CD14-positive monocyte (primary cell): ENCODE data around the gene CASD1. TPM values are rescaled to one million over a fixed set of nuclear protein-coding genes. Genes with fewer than 3 reads are reported as not detected.

Source experiments
- DNase-seq, 3 donors: peaks; one replicate each; pipeline ENCODE4 v3.0.0-alpha.2; 2011 to 2022
- H2AFZ ChIP-seq: 2 replicates; pipeline ENCODE4 v1.6.0; 2012; ENCODE audit warnings: mild to moderate bottlenecking, low read depth, low read length, inconsistent platforms; ENCODE audit not compliant: insufficient read depth, poor library complexity, severe bottlenecking
- H3K27ac ChIP-seq, 2 donors: 1 replicate in 1 of 2; 2 replicates in 1 of 2; pipeline ENCODE4 v1.5.1; 2012 to 2013; ENCODE audit warnings: low read length in 2 of 2, control low read depth in 1 of 2, inconsistent platforms in 1 of 2, low read depth in 1 of 2, mild to moderate bottlenecking in 1 of 2
- H3K27me3 ChIP-seq, 2 donors: one replicate each; pipeline versions ENCODE4 v1.6.0 to v1.6.1; 2011 to 2013; ENCODE audit warnings: low read length in 2 of 2; ENCODE audit not compliant: control insufficient read depth in 2 of 2, insufficient read depth in 2 of 2
- H3K36me3 ChIP-seq, 2 donors: replicated peaks in 1 of 2; 1 replicate in 1 of 2; 2 replicates in 1 of 2; pipeline versions ENCODE4 v1.5.1 to v1.6.1; 2012 to 2013; ENCODE audit warnings: low read length in 2 of 2, control low read depth in 1 of 2, inconsistent platforms in 1 of 2, mild to moderate bottlenecking in 1 of 2; ENCODE audit not compliant: insufficient read depth in 2 of 2, control insufficient read depth in 1 of 2
- H3K4me1 ChIP-seq, 2 donors: 1 replicate in 1 of 2; 2 replicates in 1 of 2; pipeline versions ENCODE4 v1.5.1 to v1.6.1; 2012 to 2013; ENCODE audit warnings: low read length in 2 of 2, control low read depth in 1 of 2, inconsistent platforms in 1 of 2, mild to moderate bottlenecking in 1 of 2, moderate library complexity in 1 of 2; ENCODE audit not compliant: insufficient read depth in 2 of 2, control insufficient read depth in 1 of 2
- H3K4me2 ChIP-seq: replicated peaks from 2 replicates; pipeline ENCODE3; 2012; ENCODE audit warnings: low read length, moderate library complexity, mild to moderate bottlenecking; ENCODE audit not compliant: poor library complexity, severe bottlenecking; ENCODE audit errors: extremely low read depth
- H3K4me3 ChIP-seq, 3 experiments: fragments of 200-600 bp in 1 of 3; sonication (generic) in 1 of 3; replicated peaks in 1 of 3; 1 replicate in 2 of 3; 2 replicates in 1 of 3; pipeline ENCODE4 v1.5.1; 2011 to 2013; ENCODE audit warnings: low read length in 3 of 3, mild to moderate bottlenecking in 3 of 3, control low read depth in 2 of 3, low read depth in 2 of 3, inconsistent platforms in 1 of 3, moderate library complexity in 1 of 3
- H3K79me2 ChIP-seq: 2 replicates; pipeline ENCODE4 v1.6.0; 2012; ENCODE audit warnings: mild to moderate bottlenecking, control low read depth, inconsistent platforms, low read length, moderate library complexity; ENCODE audit not compliant: insufficient read depth
- H3K9ac ChIP-seq: 2 replicates; pipeline ENCODE4 v1.6.0; 2017; ENCODE audit warnings: low read length, mild to moderate bottlenecking; ENCODE audit not compliant: insufficient read depth, poor library complexity, severe bottlenecking
- H3K9me3 ChIP-seq, 2 donors: replicated peaks in 1 of 2; 1 replicate in 1 of 2; 2 replicates in 1 of 2; pipeline versions ENCODE4 v1.5.1 to v1.6.1; 2012 to 2013; ENCODE audit warnings: low read length in 2 of 2, control low read depth in 1 of 2; ENCODE audit not compliant: control insufficient read depth in 1 of 2, insufficient read depth in 1 of 2
- H4K20me1 ChIP-seq: 2 replicates; pipeline ENCODE4 v1.6.0; 2012; ENCODE audit warnings: mild to moderate bottlenecking, low read length, control low read depth, moderate library complexity; ENCODE audit not compliant: insufficient read depth
- H3K27ac Mint-ChIP-seq, 7 donors: one replicate each; pipeline ENCODE4 v1.8.0; 2020; ENCODE audit warnings: mild to moderate bottlenecking in 7 of 7, mixed read lengths in 7 of 7, moderate library complexity in 6 of 7, inconsistent platforms in 2 of 7
- H3K27me3 Mint-ChIP-seq, 3 donors: one replicate each; pipeline ENCODE4 v1.8.0; 2021 to 2022; ENCODE audit warnings: low read depth in 3 of 3, mild to moderate bottlenecking in 3 of 3, mixed read lengths in 3 of 3, moderate library complexity in 3 of 3, inconsistent platforms in 1 of 3
- H3K36me3 Mint-ChIP-seq, 2 donors: one replicate each; pipeline ENCODE4 v1.8.0; 2020; ENCODE audit warnings: mixed read lengths in 2 of 2, inconsistent platforms in 1 of 2, mild to moderate bottlenecking in 1 of 2
- H3K4me1 Mint-ChIP-seq: one replicate; pipeline ENCODE4 v1.8.0; 2020; ENCODE audit warnings: mild to moderate bottlenecking, mixed read lengths
- H3K4me3 Mint-ChIP-seq, 2 donors: one replicate each; pipeline ENCODE4 v1.8.0; 2020; ENCODE audit warnings: mild to moderate bottlenecking in 2 of 2, mixed read lengths in 2 of 2, moderate library complexity in 1 of 2
- H3K9me3 Mint-ChIP-seq, 7 donors: one replicate each; pipeline ENCODE4 v1.8.0; 2020 to 2022; ENCODE audit warnings: mixed read lengths in 7 of 7, mild to moderate bottlenecking in 6 of 7, moderate library complexity in 6 of 7, inconsistent platforms in 2 of 7
- WGBS: methylation state at CpG from one replicate; pipeline ENCODE4 v1.1.5; 2013; ENCODE audit warnings: missing lambda C conversion rate; ENCODE audit not compliant: insufficient coverage; 5-methylcytosine and 5-hydroxymethylcytosine counted together
- intact Hi-C, 2 donors: fragments of 100-400 bp; cut with micrococcal nuclease; formaldehyde crosslinking; loops; one replicate each; pipeline versions ENCODE4 v1.15.0 to v1.15.1; 2023
- polyA plus RNA-seq, 3 donors: library from polyadenylated mRNA; depleted of rRNA in 1 of 3; unstranded in 2 of 3; stranded (reverse) in 1 of 3; fragments of 300-500 nt in 2 of 3; fragments of >200 nt in 1 of 3; fragmentation: Illumina TruSeq in 2 of 3; gene quantifications; 1 replicate in 2 of 3; 2 replicates in 1 of 3; pipeline ENCODE4 v1.2.3, GENCODE V29; 2012 to 2021
- TF ChIP-seq, protein P1 (sequence below): fragments of 200-600 bp; IDR thresholded peaks from one replicate; pipeline ENCODE4 v1.8.0; 2022; ENCODE audit warnings: antibody characterized with exemption, mild to moderate bottlenecking

Gene CASD1
- polyA plus RNA-seq, 3 donors: 2.0 to 4.4 (median 3.6) TPM

GRCh38 chr7:94514140-94514889, 4.7 kb downstream of the CASD1 start:
- no peak for DNase-seq
- WGBS: no CpG with 5 or more reads among the region's 4 CpGs
- Histone ChIP-seq H3K4me1 (peaks cover 10 to 14% of the 10 kb centered on the region in 2 donors), H3K36me3 (no peaks in the 10 kb centered on the region), H3K9ac (no peak overlapping the region), H3K4me2 (no peak overlapping the region), H3K79me2 (peaks cover 51% of the 10 kb centered on the region), H3K27ac (no peak overlapping the region), H3K9me3 (no peaks in the 10 kb centered on the region), H4K20me1 (no peaks in the 10 kb centered on the region), H3K27me3 (no peaks in the 10 kb centered on the region), H2AFZ (no peak overlapping the region), H3K4me3 (no peak overlapping the region)
- no peaks in the 10 kb centered on the region for H3K9me3 Mint-ChIP-seq
- peaks cover 13% of the 10 kb centered on the region for H3K4me1 Mint-ChIP-seq
- H3K27ac Mint-ChIP-seq: no peak overlapping the region
- TF ChIP-seq, protein P1, sequence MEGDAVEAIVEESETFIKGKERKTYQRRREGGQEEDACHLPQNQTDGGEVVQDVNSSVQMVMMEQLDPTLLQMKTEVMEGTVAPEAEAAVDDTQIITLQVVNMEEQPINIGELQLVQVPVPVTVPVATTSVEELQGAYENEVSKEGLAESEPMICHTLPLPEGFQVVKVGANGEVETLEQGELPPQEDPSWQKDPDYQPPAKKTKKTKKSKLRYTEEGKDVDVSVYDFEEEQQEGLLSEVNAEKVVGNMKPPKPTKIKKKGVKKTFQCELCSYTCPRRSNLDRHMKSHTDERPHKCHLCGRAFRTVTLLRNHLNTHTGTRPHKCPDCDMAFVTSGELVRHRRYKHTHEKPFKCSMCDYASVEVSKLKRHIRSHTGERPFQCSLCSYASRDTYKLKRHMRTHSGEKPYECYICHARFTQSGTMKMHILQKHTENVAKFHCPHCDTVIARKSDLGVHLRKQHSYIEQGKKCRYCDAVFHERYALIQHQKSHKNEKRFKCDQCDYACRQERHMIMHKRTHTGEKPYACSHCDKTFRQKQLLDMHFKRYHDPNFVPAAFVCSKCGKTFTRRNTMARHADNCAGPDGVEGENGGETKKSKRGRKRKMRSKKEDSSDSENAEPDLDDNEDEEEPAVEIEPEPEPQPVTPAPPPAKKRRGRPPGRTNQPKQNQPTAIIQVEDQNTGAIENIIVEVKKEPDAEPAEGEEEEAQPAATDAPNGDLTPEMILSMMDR: no peak
- no peak overlapping the region for H3K4me3 Mint-ChIP-seq
- peaks cover 6 to 7% of the 10 kb centered on the region in 2 donors for H3K36me3 Mint-ChIP-seq
- H3K27me3 Mint-ChIP-seq: peaks cover 0 to 2% (median 0%) of the 10 kb centered on the region in 3 donors
- intact Hi-C loops: no loop called here

- H3K79me2 ChIP-seq: peaks cover 51% of the 10 kb centered on the region
- peaks cover 0 to 2% (median 0%) of the 10 kb centered on the region in 3 donors for H3K27me3 Mint-ChIP-seq
- H3K9ac ChIP-seq: no peak overlapping the region
- TF ChIP-seq, protein P1: no peak
- peaks cover 6 to 7% of the 10 kb centered on the region in 2 donors for H3K36me3 Mint-ChIP-seq
- H4K20me1 ChIP-seq: no peaks in the 10 kb centered on the region
- peaks cover 12% of the 10 kb centered on the region for H3K4me1 Mint-ChIP-seq
- intact Hi-C loops: no loop called here
- H3K27me3 ChIP-seq: no peaks in the 10 kb centered on the region
- no peak overlapping the region for H3K4me2 ChIP-seq
- no peak for DNase-seq
- H3K4me3 ChIP-seq: no peak overlapping the region
- H3K4me1 ChIP-seq: peaks cover 9 to 11% of the 10 kb centered on the region in 2 donors
- H3K9me3 ChIP-seq: no peaks in the 10 kb centered on the region
- H3K36me3 ChIP-seq: peaks cover 0 to 2% of the 10 kb centered on the region in 2 donors
- H3K9me3 Mint-ChIP-seq: no peaks in the 10 kb centered on the region
- no peak overlapping the region for H3K4me3 Mint-ChIP-seq
- no peak overlapping the region for H3K27ac Mint-ChIP-seq
- H2AFZ ChIP-seq: no peak overlapping the region
- no peak overlapping the region for H3K27ac ChIP-seq
Observed at GRCh38 chr7:94514917-94515316, 5.3 kb downstream of the CASD1 start.
